ENCODE data around the gene ZKSCAN5.

GRCh38 chr7:99473315-99473596 lies 31.2 kb upstream of the ZKSCAN5 start:
- TF ChIP-seq CTCF (IDR thresholded peaks at IDR 0.05; ENCODE audit: low read depth, low read length, poor library complexity, severe bottlenecking) (no peak), EZH2phosphoT487 (IDR thresholded peaks at IDR 0.05; ENCODE audit: borderline replicate concordance, low read length) (no peak)

Data from DOHH2 (cell line).